GM12878 (cell line): ENCODE data around the gene UNC119. TPM values are rescaled to one million over a fixed set of nuclear protein-coding genes. Genes with fewer than 3 reads are reported as not detected.
A peak's percentile ranks its signal among the peaks of the same experiment; 100 is the strongest.

Source experiments
- ATAC-seq: fragments of 200-7000 bp; cut with Tn5 transposase; 3 replicates; pipeline ENCODE4 v1.9.1; 2020; ENCODE audit warnings: mild to moderate bottlenecking, moderate library complexity
- BruUV-seq: library from RNA; stranded (reverse); fragments of 400-500 nt; replicated peaks from 2 replicates; lab custom pipeline; 2021; lab: Mats Ljungman, UMichigan
- CTCF ChIA-PET: fragments of 300-600 bp; sonication (Branson Sonifier 250); formaldehyde crosslinking; extraction: SDS; loops from one replicate; lab custom pipeline; 2021; ENCODE audit warnings: inconsistent platforms; lab: Yijun Ruan, JAX
- POLR2A ChIA-PET: fragments of 350-600 bp; formaldehyde crosslinking; extraction: SDS; loops from one replicate; lab custom pipeline; 2021; ENCODE audit warnings: inconsistent platforms; lab: Charles Lee
- RAD21 ChIA-PET: fragments of 300-600 bp; sonication (Branson Sonifier 250); formaldehyde crosslinking; loops from one replicate; lab custom pipeline; 2023; ENCODE audit warnings: antibody characterized with exemption; ENCODE audit not compliant: unreplicated experiment; lab: Charles Lee
- SMC1A ChIA-PET: fragments of 300-600 bp; sonication (Branson Sonifier 250); formaldehyde crosslinking; loops from one replicate; lab custom pipeline; 2023; ENCODE audit not compliant: unreplicated experiment, uncharacterized antibody; lab: Charles Lee
- DNase-seq: peaks from one replicate; pipeline ENCODE4 v3.0.0-alpha.2; 2011; ENCODE audit warnings: low read depth, low spot score
- FAIRE-seq: peaks from 3 replicates; lab custom pipeline; 2011; peaks lifted over from hg19 to GRCh38; lab: Jason Lieb, UNC
- H2AFZ ChIP-seq: 2 replicates; pipeline ENCODE4 v1.6.0; 2011; ENCODE audit warnings: low read depth, low read length, control low read depth; ENCODE audit not compliant: control insufficient read depth
- H3K27ac ChIP-seq: 2 replicates; pipeline ENCODE4 v1.5.1; 2011; ENCODE audit warnings: control low read depth; ENCODE audit not compliant: control insufficient read depth, insufficient read depth
- H3K27me3 ChIP-seq, 2 experiments: replicated peaks in 1 of 2; 2 replicates each; pipeline versions ENCODE4 v1.6.0 to v1.6.1; 2011; ENCODE audit warnings: low read length in 1 of 2; ENCODE audit not compliant: control insufficient read depth in 2 of 2, insufficient read depth in 2 of 2
- H3K36me3 ChIP-seq, 2 experiments: 2 replicates each; pipeline ENCODE4 v1.5.1; 2011; ENCODE audit warnings: low read length in 1 of 2; ENCODE audit not compliant: control insufficient read depth in 2 of 2, insufficient read depth in 2 of 2
- H3K4me1 ChIP-seq: 2 replicates; pipeline ENCODE4 v1.6.1; 2011; ENCODE audit warnings: mild to moderate bottlenecking, low read length, moderate library complexity, mixed read lengths; ENCODE audit not compliant: control insufficient read depth, insufficient read depth
- H3K4me2 ChIP-seq: 2 replicates; pipeline ENCODE4 v1.6.0; 2011; ENCODE audit warnings: control low read depth; ENCODE audit not compliant: control insufficient read depth, insufficient read depth
- H3K4me3 ChIP-seq: fragments of 200-600 bp; sonication (generic); 2 replicates; pipeline ENCODE4 v1.5.1; 2016
- H3K79me2 ChIP-seq: 2 replicates; pipeline ENCODE4 v1.6.0; 2011; ENCODE audit warnings: low read length; ENCODE audit not compliant: control insufficient read depth, insufficient read depth
- H3K9ac ChIP-seq: 2 replicates; pipeline ENCODE4 v1.8.0; 2011; ENCODE audit warnings: low read length, control low read depth, mixed read lengths; ENCODE audit not compliant: control insufficient read depth, insufficient read depth
- H3K9me3 ChIP-seq: replicated peaks from 3 replicates; pipeline ENCODE4 v1.5.1; 2011; ENCODE audit warnings: mild to moderate bottlenecking, low read length; ENCODE audit not compliant: control insufficient read depth, insufficient read depth
- H4K20me1 ChIP-seq: 2 replicates; pipeline ENCODE4 v1.6.0; 2011; ENCODE audit not compliant: control insufficient read depth, insufficient read depth
- E4F1 ChIP-seq: fragments of 450-650 bp; IDR thresholded peaks from 2 replicates; pipeline ENCODE4 v1.6.1; 2018; ENCODE audit warnings: borderline replicate concordance, mild to moderate bottlenecking; ENCODE audit not compliant: partially characterized antibody
- GATAD2B ChIP-seq: fragments of 450-650 bp; conservative IDR thresholded peaks from 2 replicates; pipeline ENCODE4 v1.6.1; 2017; ENCODE audit warnings: low read depth, mild to moderate bottlenecking, moderate library complexity
- IRF5 ChIP-seq: fragments of 450-650 bp; IDR thresholded peaks from 2 replicates; pipeline ENCODE4 v1.6.1; 2017; ENCODE audit warnings: borderline replicate concordance
- MTA2 ChIP-seq: fragments of 450-650 bp; IDR thresholded peaks from 2 replicates; pipeline ENCODE4 v1.6.1; 2016; ENCODE audit warnings: low read depth, mild to moderate bottlenecking, moderate library complexity
- PAX8 ChIP-seq: fragments of 450-650 bp; IDR thresholded peaks from 2 replicates; pipeline ENCODE4 v1.6.1; 2017; ENCODE audit warnings: mild to moderate bottlenecking, moderate library complexity
- PBX3 ChIP-seq: IDR thresholded peaks from 2 replicates; pipeline ENCODE4 v1.6.1; 2011; ENCODE audit warnings: mild to moderate bottlenecking, low read depth, low read length, moderate library complexity; ENCODE audit not compliant: insufficient replicate concordance
- PKNOX1 ChIP-seq: fragments of 450-650 bp; IDR thresholded peaks from 2 replicates; pipeline ENCODE4 v1.6.1; 2016; ENCODE audit warnings: mild to moderate bottlenecking
- WGBS: methylation state at CpG from one replicate; pipeline ENCODE4 v1.1.6; 2016; ENCODE audit warnings: low lambda C conversion rate; ENCODE audit not compliant: insufficient replicate concordance, insufficient coverage; ENCODE audit errors: missing lambda C conversion rate; 5-methylcytosine and 5-hydroxymethylcytosine counted together
- in situ Hi-C: fragments of 300-500 bp; cut with MboI; formaldehyde crosslinking; loops from 9 replicates; pipeline ENCODE4 v1.14.3; 2018; ENCODE audit warnings: mixed read lengths
- intact Hi-C: fragments of 100-400 bp; cut with micrococcal nuclease; formaldehyde crosslinking; loops from one replicate; pipeline ENCODE4 v1.14.2; 2022; ENCODE audit not compliant: unreplicated experiment
- polyA plus RNA-seq, 11 experiments: library from polyadenylated mRNA; depleted of rRNA in 4 of 11; unstranded in 6 of 11; stranded (reverse) in 5 of 11; fragments of >200 nt; fragmentation: Nextera tagmentation in 4 of 11; fragmentation: Illumina TruSeq in 1 of 11; extraction: Ambion mirVana in 4 of 11; extraction: Trizol in 1 of 11; gene quantifications; 1 replicate in 1 of 11; 2 replicates in 10 of 11; pipeline versions ENCODE4 v1.2.1 to v1.2.3, GENCODE V29; 2011 to 2016; ENCODE audit warnings: inconsistent platforms in 2 of 11, missing spikeins in 2 of 11, low read depth in 1 of 11
- total RNA-seq, 4 experiments: library from RNA; depleted of rRNA in 3 of 4; stranded (reverse); fragments of >200 nt in 3 of 4; fragmentation: Illumina TruSeq in 1 of 4; extraction: Trizol in 1 of 4; gene quantifications; 2 replicates each; pipeline versions ENCODE4 v1.2.1 to v1.2.3, GENCODE V29; 2013 to 2021

Gene UNC119
- total and polyA plus RNA-seq, 10 of the 15 experiments (the other 5 are each of a cell fraction or from before 2014, with no cell fraction given): 2.7 to 436 (median 57.8) TPM

- no peak for TF ChIP-seq E4F1
- no peak for TF ChIP-seq PAX8
- TF ChIP-seq MTA2: no peak
- no peak for TF ChIP-seq PBX3
These were observed 38.9 kb downstream of the UNC119 start (continued) for GRCh38 chr17:28513476-28513875.

GRCh38 chr17:28511858-28512461, 40.5 kb downstream of the UNC119 start:
- RAD21 ChIA-PET: interaction anchor here (0.6 to 1.7 kb wide), 3 partner anchors 11 to 1883 kb away, joined by 4 to 8 read pairs (median 4); no protein-coding TSS in a partner anchor
- intact Hi-C loops: no loop called here
- no peak overlapping the region for H3K4me2 ChIP-seq
- ATAC-seq (peak; percentile 27; the same call in 1 of the 3 replicates), DNase-seq (no peak), FAIRE-seq (no peak)
- no peak overlapping the region for H3K4me3 ChIP-seq
- SMC1A ChIA-PET: interaction anchor here (0.9 to 1.1 kb wide), 2 partner anchors 9 to 13 kb away, joined by 3 read pairs; no protein-coding TSS in a partner anchor
- no peak overlapping the region for H3K9ac ChIP-seq
- no peaks in the 10 kb centered on the region for H3K79me2 ChIP-seq
- no peaks in the 10 kb centered on the region for H4K20me1 ChIP-seq
- no peaks in the 10 kb centered on the region for H3K27me3 ChIP-seq
- CTCF ChIA-PET: interaction anchor here (0.7 kb wide), 3 partner anchors 8 to 243 kb away, joined by 3 read pairs; no protein-coding TSS in a partner anchor
- H3K36me3 ChIP-seq: no peaks in the 10 kb centered on the region
- peaks cover 12% of the 10 kb centered on the region for H3K4me1 ChIP-seq
- peaks cover 1% of the 10 kb centered on the region; the same call in 1 of the 3 replicates for H3K9me3 ChIP-seq
- WGBS: 52% methylated on average over 3 of the region's 3 CpGs
- 0 out of 2 replicates have a peak, but pooled peaks have one; percentile 20 for TF ChIP-seq PKNOX1
- no peak for TF ChIP-seq MTA2
- no peak for TF ChIP-seq GATAD2B
- TF ChIP-seq IRF5: no peak
- no peak overlapping the region for H3K27ac ChIP-seq
- no TSS peak for BruUV-seq
- in situ Hi-C loops: no loop called here
- POLR2A ChIA-PET: interaction anchor here (0.6 to 1.3 kb wide), 2 partner anchors 8 to 1681 kb away, joined by 4 to 8 read pairs; no protein-coding TSS in a partner anchor
- H2AFZ ChIP-seq: no peak overlapping the region
